ENCODE results near the gene WNK3. TPM values are rescaled to one million over a fixed set of nuclear protein-coding genes. Genes with fewer than 3 reads are reported as not detected.

Gene WNK3
- total RNA-seq: 0.38 and 1.1 TPM in 2 replicates

DNA sequence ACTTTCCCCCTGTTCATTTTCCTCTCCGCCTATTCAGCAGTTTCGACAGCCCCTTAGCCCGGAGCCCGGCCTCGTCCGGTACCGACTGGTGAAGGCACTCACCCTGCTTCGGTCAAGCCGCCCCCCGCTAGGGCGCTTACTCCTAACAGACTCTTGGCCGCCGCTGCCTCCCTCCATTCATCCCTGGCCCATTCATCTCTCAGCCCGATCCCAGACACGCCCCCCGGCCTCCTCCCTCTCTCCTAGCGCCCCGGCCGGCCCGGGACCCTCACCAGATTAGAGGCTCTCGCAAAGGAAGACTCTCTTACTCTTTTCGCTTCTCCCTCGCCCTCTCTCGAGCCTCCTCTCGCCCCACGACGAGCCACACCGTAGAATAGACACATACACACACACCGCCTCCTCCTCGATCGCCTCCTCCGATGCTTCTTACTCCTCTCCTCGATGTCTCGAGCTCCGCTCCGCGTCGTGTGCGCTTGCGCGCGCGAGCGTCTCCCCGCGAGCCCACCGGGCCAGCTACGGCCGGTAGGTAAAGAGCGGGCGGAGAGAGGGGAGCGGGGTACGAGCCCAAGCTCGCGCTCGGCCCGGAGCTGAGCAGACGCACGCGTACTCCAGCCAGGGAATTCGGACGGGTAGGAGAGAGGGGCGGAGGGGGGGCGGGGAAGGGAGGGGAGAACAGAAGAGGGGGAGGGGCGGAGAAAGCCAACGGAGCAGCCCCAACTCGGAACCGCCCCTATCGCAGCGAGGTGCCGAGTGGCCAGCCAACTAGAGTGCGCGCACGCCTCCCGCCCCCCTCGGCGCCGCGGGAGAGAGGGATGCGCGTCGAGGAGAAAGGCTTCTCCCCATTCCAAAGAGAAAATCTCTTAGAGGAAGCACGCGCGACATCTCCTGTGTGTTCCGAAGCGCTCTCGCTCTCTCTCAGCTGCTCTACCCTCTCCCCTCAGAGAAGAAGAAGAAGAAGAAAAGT, at the start of gene WNK3:
WNK3 (minus strand) TSS at position 633 of the 964 bp plus-strand sequence.

DNA sequence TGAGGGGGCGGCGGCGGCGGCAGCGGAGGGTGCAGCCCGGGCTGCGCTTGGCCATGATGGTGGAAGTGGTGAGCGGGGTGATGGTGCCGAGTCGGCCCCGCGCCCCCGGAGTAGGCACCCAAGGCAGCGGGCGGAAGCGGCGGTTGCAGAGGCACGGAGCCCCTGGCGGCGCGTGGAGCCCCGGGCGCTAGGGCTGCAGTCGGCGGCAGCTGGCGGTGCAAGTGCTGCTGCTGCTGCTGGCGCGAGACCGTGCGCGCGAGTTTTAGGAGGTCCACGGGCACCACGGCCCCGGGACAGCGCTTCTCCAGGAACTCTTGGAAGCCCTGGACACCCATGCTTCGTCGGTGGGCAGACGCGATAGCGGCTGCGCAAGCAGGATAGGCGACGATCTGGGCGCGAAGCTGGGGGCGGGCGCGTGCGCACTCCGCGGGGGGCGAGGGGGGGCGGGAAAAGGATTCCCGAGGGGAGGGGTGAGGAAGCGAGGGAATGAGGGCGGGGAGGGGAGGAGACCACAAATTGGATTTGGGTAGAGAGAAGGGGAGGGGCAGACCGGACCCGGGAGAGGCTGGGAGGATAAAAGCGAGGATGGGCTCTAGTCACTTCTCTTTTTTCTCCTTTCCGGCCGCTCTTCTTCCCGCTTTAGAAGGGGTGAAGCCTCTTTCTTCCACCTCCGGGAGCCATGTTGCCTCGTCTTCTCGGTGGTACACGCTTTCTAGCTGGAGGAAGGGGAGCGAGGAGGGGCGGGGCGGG, 174.8 kb downstream of the WNK3 start, which contains the start of gene FAM120C:
FAM120C (minus strand) TSS at position 391 of the 750 bp plus-strand sequence; CDS start at position 335, 56 bp downstream.

Other genes starting within 250 kb of the WNK3 start
- gene FAM120C, start 174.8 kb downstream of the WNK3 start, total RNA-seq: 3.7 and 4.4 TPM in 2 replicates
- gene TSR2, start 82.4 kb upstream of the WNK3 start, total RNA-seq: 10.4 and 19.2 TPM in 2 replicates
- gene FGD1, start 138.2 kb upstream of the WNK3 start, total RNA-seq: 2.0 and 4.6 TPM in 2 replicates
- gene GNL3L, start 172.2 kb upstream of the WNK3 start, total RNA-seq: 19.7 and 44.9 TPM in 2 replicates

Measured in regular cardiac myocyte (primary cell).